HEK293T (cell line): ENCODE data around the gene RNF169.

Experiments used
- BHLHE40 ChIP-seq: fragments of 450-650 bp; IDR thresholded peaks from 2 replicates; pipeline ENCODE4 v1.6.1; 2016; ENCODE audit warnings: mild to moderate bottlenecking, moderate library complexity, borderline replicate concordance
- ELF4 ChIP-seq: fragments of 450-650 bp; IDR thresholded peaks from 2 replicates; pipeline ENCODE4 v1.6.1; 2017; ENCODE audit warnings: antibody characterized with exemption
- NFRKB ChIP-seq: fragments of 450-650 bp; IDR thresholded peaks from 2 replicates; pipeline ENCODE4 v1.6.1; 2016; ENCODE audit warnings: mild to moderate bottlenecking, moderate library complexity
- SP1 ChIP-seq: fragments of 450-650 bp; IDR thresholded peaks from 2 replicates; pipeline ENCODE4 v1.6.1; 2017
- TARDBP ChIP-seq: fragments of 450-650 bp; IDR thresholded peaks from 2 replicates; pipeline ENCODE4 v1.6.1; 2016
- TF ChIP-seq, protein P1 (sequence below): fragments of 450-650 bp; IDR thresholded peaks from 2 replicates; pipeline ENCODE4 v1.6.1; 2016

DNA sequence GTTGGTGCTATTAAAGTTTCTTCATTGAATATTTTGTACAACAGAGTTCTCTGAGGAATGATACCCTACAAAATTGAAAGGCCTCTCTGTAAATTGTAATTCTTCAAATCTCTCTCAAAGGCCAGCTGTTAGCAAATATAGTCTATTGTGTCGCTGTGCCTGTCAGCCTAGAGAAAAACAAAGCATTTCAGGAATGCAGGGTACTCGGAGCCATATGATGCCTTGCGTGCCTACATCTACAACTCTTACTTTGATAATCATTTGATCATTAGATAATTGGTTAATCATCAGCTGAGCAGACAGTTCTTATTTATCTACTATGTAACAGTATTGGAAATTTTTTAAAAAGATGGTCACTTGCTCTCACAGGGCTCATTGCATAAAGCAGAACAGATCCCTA is 67.3 kb downstream of the RNF169 start:
- TF ChIP-seq NFRKB (no peak), TARDBP (no peak), SP1 (no peak), ELF4 (no peak), BHLHE40 (no peak)
- TF ChIP-seq, protein P1, sequence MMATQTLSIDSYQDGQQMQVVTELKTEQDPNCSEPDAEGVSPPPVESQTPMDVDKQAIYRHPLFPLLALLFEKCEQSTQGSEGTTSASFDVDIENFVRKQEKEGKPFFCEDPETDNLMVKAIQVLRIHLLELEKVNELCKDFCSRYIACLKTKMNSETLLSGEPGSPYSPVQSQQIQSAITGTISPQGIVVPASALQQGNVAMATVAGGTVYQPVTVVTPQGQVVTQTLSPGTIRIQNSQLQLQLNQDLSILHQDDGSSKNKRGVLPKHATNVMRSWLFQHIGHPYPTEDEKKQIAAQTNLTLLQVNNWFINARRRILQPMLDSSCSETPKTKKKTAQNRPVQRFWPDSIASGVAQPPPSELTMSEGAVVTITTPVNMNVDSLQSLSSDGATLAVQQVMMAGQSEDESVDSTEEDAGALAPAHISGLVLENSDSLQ = no peak
